MG63 (cell line): ENCODE data around the gene LORICRIN. TPM values are rescaled to one million over a fixed set of nuclear protein-coding genes. Genes with fewer than 3 reads are reported as not detected.

Source experiments
- total RNA-seq: library from RNA; depleted of rRNA; stranded (reverse); fragments of >200 nt; shearing (Covaris generic); gene quantifications from 2 replicates; pipeline ENCODE4 v1.2.3, GENCODE V29; 2014; ENCODE audit warnings: low replicate concordance; rRNA removed

LORICRIN gene
- total RNA-seq, 1 experiment from 2014 or later, result not detected

Other genes starting within 250 kb of the LORICRIN start
- not detected in 2 replicates for gene SPRR1B, start 228.5 kb upstream of the LORICRIN start, total RNA-seq
- not detected in 2 replicates for gene SPRR2D, start 218.6 kb upstream of the LORICRIN start, total RNA-seq
- not detected in 2 replicates for gene SPRR2A, start 202.2 kb upstream of the LORICRIN start, total RNA-seq
- not detected in 2 replicates for gene SPRR2B, start 188.1 kb upstream of the LORICRIN start, total RNA-seq
- not detected in 2 replicates for gene SPRR2E, start 165.2 kb upstream of the LORICRIN start, total RNA-seq
- gene SPRR2F, start 146.2 kb upstream of the LORICRIN start, total RNA-seq, result not detected in 2 replicates
- gene SPRR2G, start 108.8 kb upstream of the LORICRIN start, total RNA-seq, result not detected in 2 replicates
- gene LELP1, start 56.3 kb upstream of the LORICRIN start, total RNA-seq, result not detected in 2 replicates
- 0.07 and 1.0 TPM in 2 replicates for gene PRR9, start 42.1 kb upstream of the LORICRIN start, total RNA-seq
- gene PGLYRP3, start 53.3 kb downstream of the LORICRIN start, total RNA-seq, result not detected in 2 replicates
- gene PGLYRP4, start 89.2 kb downstream of the LORICRIN start, total RNA-seq, result not detected in 2 replicates
- gene S100A9, start 98.2 kb downstream of the LORICRIN start, total RNA-seq, result not detected in 2 replicates
- gene S100A12, start 115.9 kb downstream of the LORICRIN start, total RNA-seq, result not detected in 2 replicates
- gene S100A8, start 131.4 kb downstream of the LORICRIN start, total RNA-seq, result not detected in 2 replicates
- gene S100A7A, start 156.8 kb downstream of the LORICRIN start, total RNA-seq, result not detected in 2 replicates
- gene S100A7, start 201.0 kb downstream of the LORICRIN start, total RNA-seq, result not detected in 2 replicates